ENCODE measurements around the gene FOLR2. TPM values are rescaled to one million over a fixed set of nuclear protein-coding genes. Genes with fewer than 3 reads are reported as not detected.

The FOLR2 gene
- total RNA-seq, 1 donor: not detected

GRCh38 chr11:72236083-72236697 is 19.6 kb downstream of the FOLR2 start:
- no peak overlapping the region for H3K4me3 ChIP-seq (ENCODE audit: low read depth, low read length)
- no peak for TF ChIP-seq CTCF (IDR thresholded peaks at IDR 0.05; ENCODE audit: insufficient read depth, low read depth, low read length)
- DNase-seq (ENCODE audit: low read depth): no peak

- no peak for TF ChIP-seq CTCF (IDR thresholded peaks at IDR 0.05; ENCODE audit: insufficient read depth, low read depth, low read length)
- H3K4me3 ChIP-seq (ENCODE audit: low read depth, low read length): no peak overlapping the region
- DNase-seq (ENCODE audit: low read depth): no peak
Observed at GRCh38 chr11:72236774-72237111, 20.1 kb downstream of the FOLR2 start.

- TF ChIP-seq CTCF (IDR thresholded peaks at IDR 0.05; ENCODE audit: insufficient read depth, low read depth, low read length): no peak
- no peak for DNase-seq (ENCODE audit: low read depth)
- no peak overlapping the region for H3K4me3 ChIP-seq (ENCODE audit: low read depth, low read length)
Observed at GRCh38 chr11:72237112-72237931, 20.7 kb downstream of the FOLR2 start.

- peak; percentile 80 for TF ChIP-seq CTCF (IDR thresholded peaks at IDR 0.05; ENCODE audit: insufficient read depth, low read depth, low read length)
- peak; percentile 62 for DNase-seq (ENCODE audit: low read depth)
Observed at GRCh38 chr11:72238040-72238450, 21.5 kb downstream of the FOLR2 start.

GRCh38 chr11:72238492-72239312 is 22.1 kb downstream of the FOLR2 start:
- TF ChIP-seq CTCF (IDR thresholded peaks at IDR 0.05; ENCODE audit: insufficient read depth, low read depth, low read length): no peak
- no peak for DNase-seq (ENCODE audit: low read depth)
- H3K4me3 ChIP-seq (ENCODE audit: low read depth, low read length): no peak overlapping the region

More at GRCh38 chr11:72238040-72238450, 21.5 kb downstream of the FOLR2 start:
- no peak overlapping the region for H3K4me3 ChIP-seq (ENCODE audit: low read depth, low read length)

GRCh38 chr11:72239313-72239848 is 22.8 kb downstream of the FOLR2 start:
- TF ChIP-seq CTCF (IDR thresholded peaks at IDR 0.05; ENCODE audit: insufficient read depth, low read depth, low read length): no peak
- peak; percentile 54 for DNase-seq (ENCODE audit: low read depth)
- H3K4me3 ChIP-seq (ENCODE audit: low read depth, low read length): peak overlapping the region; percentile 43
